H1 (cell line): Measurements from ENCODE around the gene CHRM4. TPM values are rescaled to one million over a fixed set of nuclear protein-coding genes. Genes with fewer than 3 reads are reported as not detected.

Source experiments
- CTCF ChIA-PET: fragments of 300-600 bp; sonication (Branson Sonifier 250); formaldehyde crosslinking; loops from one replicate; lab custom pipeline; 2021; ENCODE audit not compliant: partially characterized antibody; lab: Charles Lee
- POLR2A ChIA-PET: fragments of 300-600 bp; sonication (Branson Sonifier 250); formaldehyde crosslinking; loops from one replicate; lab custom pipeline; 2021; ENCODE audit warnings: inconsistent platforms; ENCODE audit not compliant: partially characterized antibody; lab: Charles Lee
- DNase-seq, 2 experiments: peaks; one replicate each; pipeline versions ENCODE4 v3.0.0 to v3.0.0-alpha.2; 2010 to 2022; ENCODE audit warnings: low spot score in 2 of 2, low read depth in 1 of 2, mixed read lengths in 1 of 2
- FAIRE-seq: peaks from 2 replicates; lab custom pipeline; 2011; peaks lifted over from hg19 to GRCh38; lab: Jason Lieb, UNC
- H2AFZ ChIP-seq: 2 replicates; pipeline ENCODE4 v1.8.1; 2012; ENCODE audit warnings: low read length, inconsistent platforms
- H2AK5ac ChIP-seq: 2 replicates; pipeline ENCODE4 v1.6.1; 2013; ENCODE audit warnings: low read depth, low read length
- H2BK120ac ChIP-seq: replicated peaks from 2 replicates; pipeline ENCODE3; 2013; ENCODE audit warnings: low read depth, low read length, inconsistent platforms
- H2BK12ac ChIP-seq: 2 replicates; pipeline ENCODE4 v1.6.1; 2013; ENCODE audit warnings: low read depth, low read length
- H2BK15ac ChIP-seq: 2 replicates; pipeline ENCODE4 v1.6.1; 2013; ENCODE audit warnings: low read length
- H2BK20ac ChIP-seq: 2 replicates; pipeline ENCODE4 v1.6.1; 2013; ENCODE audit warnings: low read length
- H2BK5ac ChIP-seq: 2 replicates; pipeline ENCODE4 v1.6.1; 2013; ENCODE audit warnings: low read depth, low read length
- H3K14ac ChIP-seq: 2 replicates; pipeline ENCODE4 v1.6.1; 2013; ENCODE audit warnings: inconsistent platforms; ENCODE audit not compliant: insufficient read length
- H3K18ac ChIP-seq: 2 replicates; pipeline ENCODE4 v1.6.1; 2013; ENCODE audit warnings: low read length; ENCODE audit errors: extremely low read depth
- H3K23ac ChIP-seq: 2 replicates; pipeline ENCODE4 v1.6.1; 2013; ENCODE audit warnings: inconsistent platforms; ENCODE audit not compliant: insufficient read length
- H3K23me2 ChIP-seq: 2 replicates; pipeline ENCODE4 v1.6.1; 2013; ENCODE audit warnings: low read depth, low read length
- H3K27ac ChIP-seq: 2 replicates; pipeline ENCODE4 v1.6.1; 2011; ENCODE audit warnings: low read depth, low read length, inconsistent platforms
- H3K27me3 ChIP-seq, 4 experiments: replicated peaks in 1 of 4; 1 replicate in 1 of 4; 2 replicates in 3 of 4; pipeline versions ENCODE4 v1.6.1 to v1.8.1; 2011 to 2013; ENCODE audit warnings: low read length in 3 of 4, mild to moderate bottlenecking in 3 of 4, inconsistent platforms in 2 of 4, mixed read lengths in 2 of 4, moderate library complexity in 1 of 4; ENCODE audit not compliant: control insufficient read depth in 3 of 4, insufficient read depth in 3 of 4; ENCODE audit errors: extremely low read depth in 1 of 4
- H3K36me3 ChIP-seq, 4 experiments: 2 replicates each; pipeline versions ENCODE4 v1.6.1 to v1.8.1; 2011 to 2013; ENCODE audit warnings: mild to moderate bottlenecking in 4 of 4, low read length in 3 of 4, moderate library complexity in 2 of 4, control low read depth in 1 of 4, inconsistent platforms in 1 of 4; ENCODE audit not compliant: insufficient read depth in 4 of 4, control insufficient read depth in 2 of 4
- H3K4ac ChIP-seq: replicated peaks from 2 replicates; pipeline ENCODE3; 2013; ENCODE audit warnings: low read length, low read depth, mixed read lengths, inconsistent platforms; ENCODE audit not compliant: insufficient read length
- H3K4me1 ChIP-seq, 4 experiments: replicated peaks in 1 of 4; 1 replicate in 1 of 4; 2 replicates in 3 of 4; pipeline versions ENCODE4 v1.6.1 to v1.8.1; 2011 to 2013; ENCODE audit warnings: low read length in 3 of 4, inconsistent platforms in 2 of 4, mixed read lengths in 1 of 4; ENCODE audit not compliant: insufficient read depth in 4 of 4, control insufficient read depth in 3 of 4
- H3K4me2 ChIP-seq, 2 experiments: 2 replicates each; pipeline versions ENCODE4 v1.6.1 to v1.8.1; 2011 to 2013; ENCODE audit warnings: low read depth in 2 of 2, low read length in 2 of 2, control low read depth in 1 of 2, inconsistent platforms in 1 of 2, mild to moderate bottlenecking in 1 of 2; ENCODE audit not compliant: insufficient read depth in 1 of 2
- H3K4me3 ChIP-seq, 4 experiments: fragments of 200-600, 300-600 bp in 1 of 4; sonication (generic), shearing (Covaris generic), sonication (Bioruptor Twin) in 1 of 4; 2 replicates each; pipeline versions ENCODE4 v1.5.1 to v1.8.1; 2011 to 2016; ENCODE audit warnings: low read length in 4 of 4, low read depth in 3 of 4, control low read depth in 2 of 4, inconsistent platforms in 2 of 4, mild to moderate bottlenecking in 2 of 4, mixed read lengths in 1 of 4, moderate library complexity in 1 of 4; ENCODE audit not compliant: insufficient read depth in 2 of 4; ENCODE audit errors: extremely low read depth in 1 of 4
- H3K56ac ChIP-seq: replicated peaks from 2 replicates; pipeline ENCODE3; 2013; ENCODE audit warnings: low read depth, mild to moderate bottlenecking, mixed read lengths, low read length, inconsistent platforms; ENCODE audit not compliant: insufficient read length
- H3K79me1 ChIP-seq: 2 replicates; pipeline ENCODE4 v1.6.1; 2013; ENCODE audit warnings: low read depth, low read length, control low read depth
- H3K79me2 ChIP-seq, 2 experiments: 2 replicates each; pipeline versions ENCODE4 v1.6.1 to v1.8.1; 2012 to 2013; ENCODE audit warnings: low read length in 2 of 2, mild to moderate bottlenecking in 2 of 2, inconsistent platforms in 1 of 2; ENCODE audit not compliant: insufficient read depth in 2 of 2, control insufficient read depth in 1 of 2
- H3K9ac ChIP-seq, 4 experiments: replicated peaks in 1 of 4; 1 replicate in 1 of 4; 2 replicates in 3 of 4; pipeline versions ENCODE4 v1.6.1 to v1.8.1; 2011 to 2013; ENCODE audit warnings: low read depth in 3 of 4, low read length in 3 of 4, control low read depth in 2 of 4, mild to moderate bottlenecking in 2 of 4, moderate library complexity in 2 of 4, inconsistent platforms in 1 of 4; ENCODE audit errors: extremely low read depth in 1 of 4
- H3K9me3 ChIP-seq, 2 experiments: 2 replicates each; pipeline versions ENCODE4 v1.6.1 to v1.8.1; 2012 to 2013; ENCODE audit warnings: mild to moderate bottlenecking in 2 of 2, moderate library complexity in 2 of 2, control low read depth in 1 of 2, inconsistent platforms in 1 of 2, low read depth in 1 of 2, low read length in 1 of 2, mixed read lengths in 1 of 2; ENCODE audit not compliant: insufficient read depth in 2 of 2
- H4K20me1 ChIP-seq, 2 experiments: replicated peaks in 1 of 2; 2 replicates each; pipeline versions ENCODE3 to v1.8.1; 2011 to 2013; ENCODE audit warnings: inconsistent platforms in 2 of 2, low read length in 2 of 2, mild to moderate bottlenecking in 1 of 2; ENCODE audit not compliant: insufficient read depth in 2 of 2, control insufficient read depth in 1 of 2
- H4K5ac ChIP-seq: 2 replicates; pipeline ENCODE4 v1.6.1; 2013; ENCODE audit warnings: low read length, low read depth, mixed read lengths, inconsistent platforms; ENCODE audit not compliant: insufficient read length
- H4K8ac ChIP-seq: 2 replicates; pipeline ENCODE4 v1.8.0; 2013; ENCODE audit warnings: mild to moderate bottlenecking, moderate library complexity, low read length, inconsistent platforms; ENCODE audit not compliant: insufficient read depth; ENCODE audit errors: extremely low read depth
- H4K91ac ChIP-seq: replicated peaks from 2 replicates; pipeline ENCODE3; 2013; ENCODE audit warnings: low read length, mixed read lengths, inconsistent platforms; ENCODE audit not compliant: insufficient read length
- BACH1 ChIP-seq: IDR thresholded peaks from 2 replicates; pipeline ENCODE4 v1.6.1; 2012; ENCODE audit warnings: low read length, improper control_type of control experiment
- CEBPB ChIP-seq: IDR thresholded peaks from 2 replicates; pipeline ENCODE4 v1.6.1; 2012; ENCODE audit warnings: low read depth, low read length
- JUN ChIP-seq: IDR thresholded peaks from 2 replicates; pipeline ENCODE4 v1.6.1; 2011; ENCODE audit warnings: low read depth, mild to moderate bottlenecking, improper control_type of control experiment, low read length
- WGBS, 2 experiments: shearing (Covaris generic) in 1 of 2; methylation state at CpG; one replicate each; pipeline versions ENCODE4 v1.1.6 to v1.1.7; 2013 to 2015; ENCODE audit warnings: low lambda C conversion rate in 2 of 2, mixed read lengths in 2 of 2, inconsistent platforms in 1 of 2, low coverage in 1 of 2, missing lambda C conversion rate in 1 of 2; ENCODE audit not compliant: insufficient replicate concordance in 2 of 2, insufficient coverage in 1 of 2, insufficient read length in 1 of 2; ENCODE audit errors: extremely low coverage in 1 of 2, missing lambda C conversion rate in 1 of 2; 5-methylcytosine and 5-hydroxymethylcytosine counted together
- polyA plus RNA-seq, 7 experiments: library from polyadenylated mRNA; depleted of rRNA in 3 of 7; stranded (reverse) in 5 of 7; unstranded in 2 of 7; fragments of >200 nt in 5 of 7; fragments of 200-250 nt in 2 of 7; gene quantifications; 1 replicate in 5 of 7; 2 replicates in 1 of 7; 4 replicates in 1 of 7; pipeline versions ENCODE4 v1.2.1 to v1.2.3, GENCODE V29; 2011 to 2013; ENCODE audit warnings: missing spikeins in 2 of 7, mixed read lengths in 2 of 7
- total RNA-seq: library from RNA; stranded (reverse); fragmentation: NEBNext Ultra II Directional; extraction: Animal tissue kit (Norgen Biotek cat#: 25700); gene quantifications from 2 replicates; pipeline ENCODE4 v1.2.1, GENCODE V29; 2021

CHRM4 gene
- total and polyA plus RNA-seq, 2 of the 8 experiments (the other 6 are each of a cell fraction or from before 2014, with no cell fraction given), result 1.1 to 1.3 TPM

DNA sequence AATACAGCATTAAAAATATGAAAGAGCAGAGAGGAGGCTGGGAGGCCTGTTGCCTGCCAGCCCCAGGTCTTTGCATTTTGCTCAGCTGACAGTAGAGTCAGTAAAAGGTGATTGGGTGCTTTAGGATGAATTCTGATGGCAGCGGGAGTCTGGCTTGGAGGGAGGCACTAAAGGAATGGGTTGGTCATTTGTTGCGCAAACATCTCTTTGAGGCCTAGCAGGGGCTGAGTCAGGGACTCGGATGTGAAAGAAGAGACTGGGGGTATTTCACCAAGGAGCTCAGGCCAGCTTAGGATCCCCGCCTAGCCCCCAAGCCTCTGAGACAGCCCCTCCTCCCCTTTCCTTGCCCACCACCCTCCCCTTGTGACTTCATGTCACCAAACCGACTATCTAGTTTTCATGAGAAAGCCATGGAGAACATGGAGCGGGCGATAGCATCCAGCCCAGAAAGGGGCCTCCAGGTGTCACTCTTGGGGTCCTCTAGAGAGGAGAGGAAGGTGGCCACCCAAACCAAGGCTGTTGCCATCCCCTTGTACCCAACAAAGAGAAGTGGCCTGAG, 34.6 kb downstream of the CHRM4 start:
- FAIRE-seq (no peak), DNase-seq (no peak)
- Histone ChIP-seq H3K27me3 (no peaks in the 10 kb centered on the region), H2AFZ (no peak overlapping the region), H3K9ac (no peak overlapping the region), H3K79me2 (peaks cover 0 to 77% of the 10 kb centered on the region in 2 experiments; a peak in 3 of 4 replicates), H4K20me1 (peaks cover 7 to 28% of the 10 kb centered on the region in 2 experiments), H4K91ac (no peak overlapping the region), H2BK20ac (no peak overlapping the region), H3K56ac (no peak overlapping the region), H3K23ac (no peak overlapping the region), H3K79me1 (peaks cover 22% of the 10 kb centered on the region), H3K9me3 (no peaks in the 10 kb centered on the region), H3K4me1 (peaks cover 0 to 28% (median 17%) of the 10 kb centered on the region in 4 experiments; a peak in 6 of 7 replicates), H3K4ac (no peak overlapping the region), H2BK120ac (no peak overlapping the region), H3K4me3 (no peak overlapping the region), H3K23me2 (no peaks in the 10 kb centered on the region), H3K4me2 (no peak overlapping the region), H3K14ac (no peak overlapping the region), H2AK5ac (no peak overlapping the region), H2BK5ac (no peak overlapping the region), H3K18ac (no peak overlapping the region), H2BK12ac (no peak overlapping the region), H2BK15ac (no peak overlapping the region), H3K27ac (no peak overlapping the region), H4K8ac (no peak overlapping the region), H3K36me3 (no peaks in the 10 kb centered on the region), H4K5ac (no peak overlapping the region)
- CTCF ChIA-PET, result interaction anchor here (0.8 to 44.5 kb wide), 7 partner anchors 3 to 169 kb away, joined by 3 to 1004 read pairs (median 5); partner anchors contain the start of genes CHRM4, DGKZ and MDK
- WGBS, 2 experiments, result 83% methylated on average over 7 of the region's 7 CpGs; no CpG with 5 or more reads in 1 of the 2 experiments
- TF ChIP-seq JUN, result no peak
- peak; percentile 90 for TF ChIP-seq CEBPB
- peak; percentile 18; the same call in 1 of the 2 replicates for TF ChIP-seq BACH1
- POLR2A ChIA-PET, result interaction anchor here (0.8 to 1.9 kb wide), 5 partner anchors 9 to 43 kb away, joined by 3 to 5 read pairs (median 4); partner anchors contain the start of gene MDK
